Activated T-helper 1 cell treated with Interleukin-2 at 50 U/mL for 16 hours (primary cell): ENCODE results near the gene PIPOX.

Experiments
- DNase-seq: peaks from one replicate; pipeline ENCODE4 v3.0.0-alpha.2; 2020; ENCODE audit warnings: low read depth

PIPOX gene

DNA sequence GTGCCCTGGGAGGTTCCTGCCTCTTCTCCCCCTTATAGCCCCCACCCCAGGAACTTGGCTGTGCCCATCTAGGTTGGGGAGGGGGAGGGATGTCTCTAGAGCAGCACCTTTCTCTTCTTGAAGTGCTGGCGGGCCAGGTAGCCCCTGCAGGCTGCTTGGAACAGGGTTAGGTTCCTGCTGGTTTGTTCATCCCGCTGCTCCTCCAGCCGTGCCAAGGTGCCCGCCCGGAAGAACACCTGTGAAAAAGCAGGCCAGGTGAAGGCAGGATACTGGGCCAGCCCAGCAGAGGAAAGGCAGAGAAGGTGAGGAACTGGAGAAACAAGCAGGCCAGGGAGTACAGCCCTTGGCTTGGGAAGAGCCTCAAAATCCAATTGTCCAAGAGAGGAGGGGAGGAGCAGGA is 56.6 kb downstream of the PIPOX start:
- no peak for DNase-seq

GRCh38 chr17:29100296-29100695 is 57.4 kb downstream of the PIPOX start:
- no peak for DNase-seq

DNA sequence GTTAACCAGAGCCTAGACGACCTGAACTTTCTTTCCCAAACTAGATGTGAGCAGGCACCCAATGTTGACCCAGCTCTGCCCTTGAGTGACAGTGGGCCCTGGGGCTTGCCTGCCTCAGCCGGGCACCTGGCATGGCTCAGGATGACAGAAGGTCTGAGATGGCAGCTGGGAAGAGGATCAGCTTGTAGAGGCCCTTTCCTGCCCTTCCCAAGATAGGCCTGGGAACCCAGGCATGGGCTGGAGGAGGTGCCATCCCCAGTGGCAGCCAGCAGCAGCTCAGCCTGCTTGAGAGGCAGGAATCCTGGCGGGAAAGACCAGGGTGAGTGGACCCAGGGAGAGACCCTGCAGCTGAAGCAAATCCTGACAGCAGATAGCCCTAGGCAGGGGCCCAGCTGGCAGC is 59.1 kb downstream of the PIPOX start:
- no peak for DNase-seq

- no peak for DNase-seq
Observed at GRCh38 chr17:29102741-29103181, 59.8 kb downstream of the PIPOX start.

- no peak for DNase-seq
Observed at GRCh38 chr17:29103341-29103740, 60.4 kb downstream of the PIPOX start.
